HepG2 (cell line): ENCODE results near the gene RAC3. TPM values are rescaled to one million over a fixed set of nuclear protein-coding genes. Genes with fewer than 3 reads are reported as not detected.

Source experiments
- DR1 ChIP-seq: sonication (generic); formaldehyde crosslinking; IDR thresholded peaks from 2 replicates; pipeline ENCODE4 v1.8.0; 2021; ENCODE audit warnings: mild to moderate bottlenecking, missing genetic modification reagents, inconsistent platforms
- EP300 ChIP-seq, 3 experiments: sonication (generic) in 1 of 3; formaldehyde crosslinking in 1 of 3; IDR thresholded peaks; 2 replicates each; pipeline versions ENCODE4 v1.5.1 to v1.6.1; 2011 to 2020; ENCODE audit warnings: low read depth in 2 of 3, low read length in 2 of 3, borderline replicate concordance in 1 of 3, improper control_type of control experiment in 1 of 3, mild to moderate bottlenecking in 1 of 3, missing genetic modification reagents in 1 of 3, moderate library complexity in 1 of 3
- HES4 ChIP-seq: sonication (generic); formaldehyde crosslinking; IDR thresholded peaks from 2 replicates; pipeline ENCODE4 v1.9.0; 2021; ENCODE audit warnings: mild to moderate bottlenecking, missing genetic modification reagents, borderline replicate concordance
- HNRNPK ChIP-seq: fragments of 200-400 bp; formaldehyde crosslinking; IDR thresholded peaks from 2 replicates; pipeline ENCODE4 v1.6.1; 2018; ENCODE audit warnings: low read length, low read depth, moderate library complexity, mild to moderate bottlenecking; ENCODE audit not compliant: poor library complexity, severe bottlenecking
- IRF2 ChIP-seq: IDR thresholded peaks from 2 replicates; pipeline ENCODE4 v1.6.1; 2018; ENCODE audit warnings: missing genetic modification reagents, missing compliant biosample characterization
- KDM3A ChIP-seq: IDR thresholded peaks from 2 replicates; pipeline ENCODE4 v1.6.1; 2018; ENCODE audit warnings: low read depth, missing compliant biosample characterization
- KIAA2018 ChIP-seq: sonication (generic); formaldehyde crosslinking; IDR thresholded peaks from 2 replicates; pipeline ENCODE4 v1.5.0; 2020; ENCODE audit warnings: mild to moderate bottlenecking, missing genetic modification reagents, borderline replicate concordance
- KLF16 ChIP-seq, 2 experiments: sonication (generic) in 1 of 2; formaldehyde crosslinking in 1 of 2; IDR thresholded peaks; 2 replicates each; pipeline versions ENCODE4 v1.6.1 to v1.8.0; 2016 to 2023; ENCODE audit warnings: missing genetic modification reagents in 2 of 2, missing compliant biosample characterization in 1 of 2
- PITX1 ChIP-seq: sonication (generic); formaldehyde crosslinking; IDR thresholded peaks from 2 replicates; pipeline ENCODE4 v1.5.1; 2020; ENCODE audit warnings: mild to moderate bottlenecking, missing genetic modification reagents
- TOE1 ChIP-seq: sonication (generic); formaldehyde crosslinking; IDR thresholded peaks from 2 replicates; pipeline ENCODE4 v1.4.0; 2020; ENCODE audit warnings: mild to moderate bottlenecking, missing genetic modification reagents
- ZFP1 ChIP-seq: IDR thresholded peaks from 2 replicates; pipeline ENCODE4 v1.6.1; 2016
- ZNF230 ChIP-seq: sonication (generic); formaldehyde crosslinking; IDR thresholded peaks from 2 replicates; pipeline ENCODE4 v1.4.0; 2020; ENCODE audit warnings: mild to moderate bottlenecking, missing genetic modification reagents
- ZNF326 ChIP-seq: sonication (generic); formaldehyde crosslinking; IDR thresholded peaks from 2 replicates; pipeline ENCODE4 v1.4.0; 2020; ENCODE audit warnings: missing genetic modification reagents, borderline replicate concordance
- ZNF577 ChIP-seq: sonication (generic); formaldehyde crosslinking; IDR thresholded peaks from 2 replicates; pipeline ENCODE4 v1.4.0; 2020; ENCODE audit warnings: mild to moderate bottlenecking, low read depth, missing genetic modification reagents, borderline replicate concordance
- ZNF644 ChIP-seq: IDR thresholded peaks from 2 replicates; pipeline ENCODE4 v1.6.1; 2016; ENCODE audit warnings: low read depth
- polyA plus RNA-seq, 8 experiments: library from polyadenylated mRNA; depleted of rRNA in 3 of 8; stranded (reverse) in 7 of 8; unstranded in 1 of 8; fragments of >200 nt; fragmentation: Illumina TruSeq in 4 of 8; extraction: Trizol in 4 of 8; gene quantifications; 2 replicates each; pipeline versions ENCODE4 v1.2.1 to v1.2.3, GENCODE V29; 2011 to 2016; ENCODE audit warnings: low read depth in 4 of 8, missing spikeins in 1 of 8, mixed read lengths in 1 of 8; ENCODE audit not compliant: insufficient read depth in 1 of 8
- total RNA-seq, 5 experiments: library from RNA; depleted of rRNA; stranded (reverse); fragments of >200 nt; fragmentation: Illumina TruSeq; extraction: Trizol; gene quantifications; 2 replicates each; pipeline ENCODE4 v1.2.3, GENCODE V29; 2016; ENCODE audit warnings: low read depth in 1 of 5
- TF ChIP-seq, protein P1 (sequence below): IDR thresholded peaks from 2 replicates; pipeline ENCODE4 v1.6.1; 2016
- TF ChIP-seq, protein P2 (sequence below): sonication (generic); formaldehyde crosslinking; IDR thresholded peaks from 2 replicates; pipeline ENCODE4 v1.8.0; 2022; ENCODE audit warnings: mild to moderate bottlenecking, missing genetic modification reagents, borderline replicate concordance

RAC3 gene
- total and polyA plus RNA-seq, 2 of the 13 experiments (the other 11 are each of a cell fraction or from before 2014, with no cell fraction given) = 10.5 to 21.3 TPM

DNA sequence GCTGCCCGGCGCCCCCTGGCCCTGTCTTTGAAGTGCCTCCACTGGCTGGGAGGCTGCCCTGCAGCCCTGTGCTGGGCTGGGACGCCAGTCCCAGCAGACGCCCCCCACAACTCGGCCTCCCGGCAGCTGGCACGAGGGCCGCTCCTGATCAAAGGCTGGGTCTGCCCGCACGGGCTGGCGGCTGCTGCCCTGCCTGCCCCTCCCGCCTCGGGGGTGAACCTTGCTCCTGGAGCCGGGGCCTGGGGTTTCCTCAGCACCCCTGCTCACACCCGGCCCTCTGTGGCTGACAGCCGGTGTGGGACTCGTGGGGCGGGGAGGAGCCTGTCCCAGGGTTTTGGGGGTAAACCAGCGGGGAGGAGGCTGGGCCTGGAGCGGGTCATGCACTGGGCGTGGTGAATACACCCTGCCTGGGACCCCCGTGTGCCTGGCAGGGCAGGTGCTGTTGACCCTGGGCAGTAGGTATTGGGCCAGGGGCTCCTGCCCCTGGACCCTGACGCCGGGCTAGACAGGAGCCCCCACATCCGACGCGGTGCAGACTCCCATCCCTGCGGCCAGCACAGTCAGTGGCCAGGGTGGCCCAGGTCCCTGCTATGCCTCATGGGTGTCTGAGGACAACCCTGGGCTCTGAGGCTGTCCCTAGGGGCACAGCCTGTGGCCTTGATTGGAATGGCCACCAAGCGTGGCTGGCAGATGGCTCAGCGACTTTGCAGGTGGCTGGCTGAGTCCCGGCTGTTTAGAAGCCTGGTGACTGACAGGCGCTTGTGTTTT lies 30.5 kb upstream of the RAC3 start (continued):
- TF ChIP-seq EP300 (IDR thresholded peaks at IDR 0.05; ENCODE audit: low read depth in 2 of 2, low read length in 2 of 2) (peak; percentile 83 to 90; a peak in 3 of 4 replicates), EP300 (CRISPR knock-in tag; IDR thresholded peaks at IDR 0.05; ENCODE audit: borderline replicate concordance) (peak; percentile 93), HES4 (CRISPR knock-in tag) (no peak), KLF16 (CRISPR knock-in tag; IDR thresholded peaks at IDR 0.05) (peak; percentile 93 to 98; a peak in 3 of 4 replicates), KDM3A (CRISPR knock-in tag) (peak; percentile 92), PITX1 (CRISPR knock-in tag) (peak; percentile 80), ZNF577 (CRISPR knock-in tag) (no peak), ZNF326 (CRISPR knock-in tag) (peak; percentile 87), ZNF230 (CRISPR knock-in tag) (peak; percentile 10; the same call in 1 of the 2 replicates), IRF2 (CRISPR knock-in tag) (peak; percentile 90), ZFP1 (CRISPR knock-in tag) (0 out of 2 replicates have a peak, but pooled peaks have one; percentile 80), TOE1 (CRISPR knock-in tag) (0 out of 2 replicates have a peak, but pooled peaks have one; percentile 86), DR1 (CRISPR knock-in tag) (peak; percentile 62), ZNF644 (CRISPR knock-in tag) (no peak), HNRNPK (peak; percentile 82), KIAA2018 (CRISPR knock-in tag) (no peak; the same call in 1 of the 2 replicates)
- TF ChIP-seq, protein P1, sequence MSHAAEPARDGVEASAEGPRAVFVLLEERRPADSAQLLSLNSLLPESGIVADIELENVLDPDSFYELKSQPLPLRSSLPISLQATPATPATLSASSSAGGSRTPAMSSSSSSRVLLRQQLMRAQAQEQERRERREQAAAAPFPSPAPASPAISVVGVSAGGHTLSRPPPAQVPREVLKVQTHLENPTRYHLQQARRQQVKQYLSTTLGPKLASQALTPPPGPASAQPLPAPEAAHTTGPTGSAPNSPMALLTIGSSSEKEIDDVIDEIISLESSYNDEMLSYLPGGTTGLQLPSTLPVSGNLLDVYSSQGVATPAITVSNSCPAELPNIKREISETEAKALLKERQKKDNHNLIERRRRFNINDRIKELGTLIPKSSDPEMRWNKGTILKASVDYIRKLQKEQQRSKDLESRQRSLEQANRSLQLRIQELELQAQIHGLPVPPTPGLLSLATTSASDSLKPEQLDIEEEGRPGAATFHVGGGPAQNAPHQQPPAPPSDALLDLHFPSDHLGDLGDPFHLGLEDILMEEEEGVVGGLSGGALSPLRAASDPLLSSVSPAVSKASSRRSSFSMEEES = peak; percentile 92
- TF ChIP-seq, protein P2, sequence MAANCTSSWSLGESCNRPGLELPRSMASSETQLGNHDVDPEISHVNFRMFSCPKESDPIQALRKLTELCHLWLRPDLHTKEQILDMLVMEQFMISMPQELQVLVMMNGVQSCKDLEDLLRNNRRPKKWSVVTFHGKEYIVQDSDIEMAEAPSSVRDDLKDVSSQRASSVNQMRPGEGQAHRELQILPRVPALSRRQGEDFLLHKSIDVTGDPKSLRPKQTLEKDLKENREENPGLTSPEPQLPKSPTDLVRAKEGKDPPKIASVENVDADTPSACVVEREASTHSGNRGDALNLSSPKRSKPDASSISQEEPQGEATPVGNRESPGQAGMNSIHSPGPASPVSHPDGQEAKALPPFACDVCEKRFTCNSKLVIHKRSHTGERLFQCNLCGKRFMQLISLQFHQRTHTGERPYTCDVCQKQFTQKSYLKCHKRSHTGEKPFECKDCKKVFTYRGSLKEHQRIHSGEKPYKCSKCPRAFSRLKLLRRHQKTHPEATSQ (CRISPR knock-in tag) = no peak
